Heart right ventricle (tissue), 16 donors: ENCODE measurements around the gene RASL12. TPM values are rescaled to one million over a fixed set of nuclear protein-coding genes. Genes with fewer than 3 reads are reported as not detected.

Experiments used
- ATAC-seq, 8 donors: fragments of 200-7000 bp; cut with Tn5 transposase; one replicate each; pipeline ENCODE4 v1.9.1; 2020; ENCODE audit warnings: mild to moderate bottlenecking in 8 of 8, moderate library complexity in 8 of 8, moderate number of reproducible peaks in 1 of 8
- DNase-seq, 2 donors: peaks; one replicate each; pipeline ENCODE4 v3.0.0-alpha.2; 2020
- H3K27ac ChIP-seq, 10 donors: fragments of 200-600 bp; sonication (generic) in 2 of 10; one replicate each; pipeline versions ENCODE4 v1.5.0 to v1.8.0; 2020 to 2022; ENCODE audit warnings: mild to moderate bottlenecking in 3 of 10
- H3K27me3 ChIP-seq, 7 donors: fragments of 200-600 bp; one replicate each; pipeline ENCODE4 v1.8.0; 2021 to 2022; ENCODE audit warnings: mild to moderate bottlenecking in 2 of 7
- H3K36me3 ChIP-seq, 9 donors: fragments of 200-600 bp; sonication (generic) in 1 of 9; one replicate each; pipeline versions ENCODE4 v1.5.0 to v1.8.0; 2020 to 2022; ENCODE audit warnings: mild to moderate bottlenecking in 2 of 9
- H3K4me1 ChIP-seq, 9 donors: fragments of 200-600 bp; sonication (generic) in 1 of 9; one replicate each; pipeline versions ENCODE4 v1.5.0 to v1.8.0; 2020 to 2022; ENCODE audit warnings: mild to moderate bottlenecking in 4 of 9
- H3K4me3 ChIP-seq, 10 donors: fragments of 200-600 bp; sonication (generic) in 2 of 10; one replicate each; pipeline versions ENCODE4 v1.5.0 to v1.8.0; 2020 to 2022; ENCODE audit warnings: mild to moderate bottlenecking in 7 of 10, moderate library complexity in 2 of 10
- H3K9me3 ChIP-seq, 11 donors: fragments of 200-600 bp in 10 of 11; sonication (generic) in 2 of 11; one replicate each; pipeline versions ENCODE4 v1.5.0 to v1.8.0; 2013 to 2022; ENCODE audit warnings: mild to moderate bottlenecking in 2 of 11, control low read depth in 1 of 11, moderate library complexity in 1 of 11
- CTCF ChIP-seq, 9 donors: fragments of 200-600 bp; sonication (generic) in 2 of 9; IDR thresholded peaks; one replicate each; pipeline versions ENCODE4 v1.5.0 to v1.8.0; 2021 to 2022; ENCODE audit warnings: antibody characterized with exemption in 9 of 9, mild to moderate bottlenecking in 5 of 9, moderate library complexity in 1 of 9
- WGBS, 2 donors: extraction: QIAGEN DNeasy Blood & Tissue Kit; methylation state at CpG; one replicate each; pipeline ENCODE4 v1.1.7; 2013; ENCODE audit warnings: inconsistent platforms in 1 of 2; 5-methylcytosine and 5-hydroxymethylcytosine counted together
- intact Hi-C, 10 donors: fragments of 100-400 bp; cut with DNase I; formaldehyde crosslinking; loops; one replicate each; pipeline versions ENCODE4 v1.11.1 to v1.14.2; 2022
- polyA plus RNA-seq, 2 donors: library from polyadenylated mRNA; stranded (reverse); fragments of 200-250 nt; gene quantifications; one replicate each; pipeline ENCODE4 v1.2.3, GENCODE V29; 2013
- total RNA-seq, 10 donors: library from RNA; stranded (reverse); fragmentation: NEBNext Ultra II Directional in 3 of 10; extraction: Animal tissue kit (Norgen Biotek cat#: 25700) in 3 of 10; gene quantifications; one replicate each; pipeline versions ENCODE4 v1.2.1 to v1.2.4, GENCODE V29; 2021 to 2023
- donor health status: Arrhythmogenic right ventricular cardiomyopathy.
- donor health status: ischemic (EF 13 %, LVEDD 7.1; RV severe dilation, severe dysfunction).
- donor health status: healthy with polysubstance abuse.
- donor health status: DM: no; HTN: yes; CAD: no.
- donor health status: DM: no; HTN: no; CAD: no.
- donor health status: ischemic (EF 25% LVEDD 6.9; RV normal size, moderate dysfunction).
- donor health status: ischemic (EF 25% LVEDD 5.7; RV mildly dilated, moderate dysfunction).
- donor health status: healthy.
- donor health status: DM: yes; HTN: yes; CAD: no.
- donor health status: Ischemic cardiomyopathy.
- donor health status: ischemic (EF 35%, LVEDD 5.7; RV mildly dilated, moderate dysfunction).
- donor health status: nonischemic (EF 11% LVEDD 7.7; RV severe dilation, severe dysfunction).
- donor health status: DM: yes; HTN: yes; CAD: no.
- donor health status: PGD.
- donor health status: ischemic (EF 29% LVEDD 5.4; RV normal size, mild dysfunction).
- donor health status: nonischemic (EF 23%, LVEDD 6.1; RV moderate dilation, normal function).

Gene RASL12
- total and polyA plus RNA-seq, 12 donors = 4.4 to 20.1 (median 12.9) TPM

- DNase-seq = no peak
- peak overlapping the region in 1 of 10 donors; percentile 18 for H3K27ac ChIP-seq
- 54 to 69% methylated on average over 4 of the region's 4 CpGs for WGBS, 2 donors
Observed at GRCh38 chr15:65042776-65043327, 24.9 kb downstream of the RASL12 start.

GRCh38 chr15:65041787-65042186 is 26.0 kb downstream of the RASL12 start:
- WGBS, 2 donors = 94 to 95% methylated on average over 2 of the region's 2 CpGs
- Histone ChIP-seq H3K27ac (no peak overlapping the region), H3K36me3 (no peaks in the 10 kb centered on the region), H3K27me3 (no peaks in the 10 kb centered on the region), H3K9me3 (no peaks in the 10 kb centered on the region), H3K4me1 (peaks cover 0 to 24% (median 9%) of the 10 kb centered on the region in 9 donors), H3K4me3 (no peak overlapping the region)
- ATAC-seq (no peak), DNase-seq (no peak)
- TF ChIP-seq CTCF (IDR thresholded peaks at IDR 0.05) = no peak
- intact Hi-C loops = no loop called here

More at GRCh38 chr15:65042776-65043327, 24.9 kb downstream of the RASL12 start:
- peaks cover 0 to 24% (median 9%) of the 10 kb centered on the region in 9 donors for H3K4me1 ChIP-seq
- intact Hi-C loops = no loop called here
- H3K36me3 ChIP-seq = no peaks in the 10 kb centered on the region
- H3K9me3 ChIP-seq = no peaks in the 10 kb centered on the region
- no peaks in the 10 kb centered on the region for H3K27me3 ChIP-seq
- TF ChIP-seq CTCF (IDR thresholded peaks at IDR 0.05) = no peak
- ATAC-seq = no peak
- no peak overlapping the region for H3K4me3 ChIP-seq

GRCh38 chr15:65040461-65040860 is 27.3 kb downstream of the RASL12 start:
- H3K36me3 ChIP-seq = no peaks in the 10 kb centered on the region
- H3K9me3 ChIP-seq = no peaks in the 10 kb centered on the region
- DNase-seq = no peak
- peaks cover 0 to 23% (median 8%) of the 10 kb centered on the region in 9 donors for H3K4me1 ChIP-seq
- 90 to 93% methylated on average over 6 of the region's 6 CpGs for WGBS, 2 donors
- TF ChIP-seq CTCF (IDR thresholded peaks at IDR 0.05) = no peak
- ATAC-seq = no peak
- no peak overlapping the region for H3K27ac ChIP-seq
- H3K27me3 ChIP-seq = no peaks in the 10 kb centered on the region
- intact Hi-C loops = no loop called here
- no peak overlapping the region for H3K4me3 ChIP-seq

GRCh38 chr15:65038836-65039235 is 29.0 kb downstream of the RASL12 start:
- DNase-seq (no peak), ATAC-seq (no peak)
- intact Hi-C loops = loop anchor here in 6 of 10 donors (10.0 kb wide), 4 partner anchors 46 to 256 kb away; partner anchors contain the start of genes PARP16 (in 2 of the 6) and RNU5A-1 (in 2 of the 6)
- no peak for TF ChIP-seq CTCF (IDR thresholded peaks at IDR 0.05)
- H3K4me3 ChIP-seq = no peak overlapping the region
- no peaks in the 10 kb centered on the region for H3K27me3 ChIP-seq
- WGBS, 2 donors = 72 to 76% methylated on average over 5 of the region's 5 CpGs
- H3K36me3 ChIP-seq = no peaks in the 10 kb centered on the region
- peaks cover 0 to 10% (median 0%) of the 10 kb centered on the region in 9 donors for H3K4me1 ChIP-seq
- H3K9me3 ChIP-seq = no peaks in the 10 kb centered on the region
- H3K27ac ChIP-seq = no peak overlapping the region
